Activated gamma-delta T cell (primary cell): ENCODE data around the gene GALNT13.

Experiments
- DNase-seq: peaks from one replicate; lab custom pipeline; 2025; lab: John Stamatoyannopoulos, UW

Gene GALNT13

GRCh38 chr2:154130821-154131220 is 259.1 kb downstream of the GALNT13 start:
- DNase-seq = no peak

DNA sequence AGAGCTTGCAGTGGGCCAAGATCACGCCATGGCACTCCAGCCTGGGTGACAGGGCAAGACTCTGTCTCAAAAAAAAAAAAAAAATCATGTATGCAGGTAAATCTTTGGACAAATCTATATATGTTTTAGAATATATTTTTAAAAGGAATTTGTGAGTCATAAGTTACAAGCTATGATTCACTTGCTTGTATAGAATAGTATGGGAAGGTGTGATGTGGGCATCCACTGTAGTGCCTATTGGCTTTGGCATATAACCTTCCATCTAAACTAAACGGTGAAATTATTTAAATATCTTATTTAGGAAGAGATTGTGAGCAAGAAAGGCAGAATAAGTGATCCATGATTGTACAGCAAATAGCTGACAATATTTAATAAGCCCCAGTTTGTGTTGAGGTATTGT is 261.1 kb downstream of the GALNT13 start:
- no peak for DNase-seq

DNA sequence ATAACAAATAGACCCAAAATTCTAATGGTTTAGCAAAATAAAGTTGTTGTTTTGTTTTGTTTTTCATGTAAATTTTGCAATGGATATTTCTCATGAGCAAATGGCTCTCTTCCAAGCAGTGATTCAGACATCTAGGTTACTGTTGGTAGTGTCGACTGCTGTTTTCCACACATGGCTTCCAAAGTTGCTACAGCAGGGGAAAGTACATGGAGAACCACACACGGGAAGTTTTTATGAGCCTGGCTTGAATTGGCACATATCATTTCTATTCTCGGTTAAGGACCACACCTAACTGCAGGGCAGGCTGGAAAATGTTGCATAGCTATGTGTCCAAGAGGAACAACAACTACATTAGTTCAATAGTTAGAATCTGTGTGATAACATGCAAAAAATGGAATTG is 262.1 kb downstream of the GALNT13 start:
- no peak for DNase-seq

GRCh38 chr2:154140249-154141025 is 268.7 kb downstream of the GALNT13 start:
- no peak for DNase-seq

DNA sequence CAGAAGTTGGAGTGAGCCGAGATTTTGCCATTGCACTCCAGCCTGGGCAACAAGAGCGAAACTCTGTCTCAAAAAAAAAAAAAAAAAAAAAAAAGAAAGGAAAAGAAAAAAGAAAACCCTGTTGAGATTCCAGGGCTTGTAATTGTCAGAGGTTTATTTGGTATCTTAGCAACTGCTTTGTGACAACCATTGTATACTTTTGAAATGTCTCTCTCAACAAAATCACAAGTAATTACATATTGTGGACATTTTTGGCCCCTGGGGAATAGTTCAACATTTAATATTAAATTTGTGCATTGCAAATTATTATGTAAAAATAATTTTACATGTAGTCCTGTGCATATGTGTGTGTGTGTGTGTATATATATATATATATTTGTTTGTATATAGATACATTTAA is 270.8 kb downstream of the GALNT13 start:
- no peak for DNase-seq

DNA sequence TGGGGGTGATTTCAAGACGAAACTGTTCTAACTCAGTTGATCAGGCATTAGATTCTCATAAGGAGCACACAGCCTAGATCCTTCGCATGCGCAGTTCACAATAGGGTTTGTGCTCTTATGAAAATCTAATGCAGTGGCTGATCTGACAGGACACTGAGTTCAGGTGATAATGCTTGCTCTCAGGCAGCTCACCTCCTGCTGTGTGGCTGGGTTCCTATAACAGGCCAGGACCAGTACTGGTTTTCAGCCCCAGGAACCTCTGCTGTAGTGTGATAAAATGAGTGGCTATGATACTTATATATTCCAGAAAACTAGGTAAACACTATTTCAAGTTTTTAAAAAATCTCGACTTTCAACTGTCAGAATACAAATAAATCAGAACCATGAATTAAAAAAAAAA is 271.4 kb downstream of the GALNT13 start:
- DNase-seq = no peak

DNA sequence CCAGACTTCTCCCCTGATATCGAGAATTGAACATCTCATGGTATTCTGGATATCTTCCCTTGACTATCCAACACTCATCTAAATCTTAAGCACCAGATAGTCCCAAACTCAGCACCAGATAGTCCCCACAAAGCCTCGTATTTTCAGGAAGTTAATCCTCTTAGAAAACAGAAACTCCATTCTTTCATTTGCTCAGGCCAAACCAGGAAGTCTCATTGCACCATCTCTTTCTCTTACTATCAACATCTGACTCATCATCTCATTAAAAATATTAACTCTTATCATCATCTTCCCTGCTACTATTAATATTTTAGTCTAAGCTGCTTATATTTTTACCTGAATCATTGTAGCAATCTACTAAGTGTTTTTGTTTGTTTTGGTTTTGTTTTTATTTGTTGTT is 286.4 kb downstream of the GALNT13 start:
- DNase-seq = no peak

- no peak for DNase-seq
Observed at GRCh38 chr2:154161286-154161685, 289.6 kb downstream of the GALNT13 start.

GRCh38 chr2:154170400-154170799 is 298.7 kb downstream of the GALNT13 start:
- DNase-seq = no peak

- no peak for DNase-seq
Observed at GRCh38 chr2:154173164-154173563, 301.4 kb downstream of the GALNT13 start.

DNA sequence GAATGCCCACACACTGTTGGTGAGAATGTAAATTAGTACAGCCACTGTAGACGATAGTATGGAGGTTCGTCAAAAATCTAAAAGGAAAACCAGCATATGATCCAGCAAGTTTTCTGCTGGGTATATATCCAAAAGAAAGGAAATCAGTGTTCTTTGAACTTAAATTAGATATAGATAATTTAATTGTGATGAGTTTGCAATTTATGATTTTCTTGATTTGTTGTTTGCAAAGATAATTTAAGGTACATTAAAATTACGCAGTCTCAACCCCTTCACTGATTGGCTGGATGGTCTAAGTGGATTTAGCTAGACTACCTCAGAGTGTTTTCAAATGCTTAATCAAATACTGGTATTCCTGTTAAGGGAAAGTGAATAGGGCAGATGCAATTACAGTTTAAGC is 302.2 kb downstream of the GALNT13 start:
- DNase-seq = no peak

DNA sequence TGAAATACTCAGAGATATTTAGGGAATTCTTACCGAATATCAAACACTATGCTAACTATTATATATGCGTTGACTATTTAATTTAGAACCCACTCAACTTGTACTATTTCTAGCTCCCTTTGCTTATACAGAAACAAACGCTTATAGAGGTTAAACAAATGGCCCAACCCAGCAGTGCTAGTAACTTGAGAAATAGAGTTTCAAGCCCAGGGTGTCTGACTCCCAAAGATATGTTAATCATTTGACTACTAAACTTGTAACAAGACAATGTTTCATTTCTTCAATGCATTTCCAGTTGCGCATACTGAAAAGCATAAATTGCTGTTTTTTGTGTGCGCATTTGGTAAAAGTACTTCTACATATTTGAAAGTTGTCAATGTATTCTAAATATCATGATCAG is 310.3 kb downstream of the GALNT13 start:
- no peak for DNase-seq

- no peak for DNase-seq
Observed at GRCh38 chr2:154187948-154188347, 316.2 kb downstream of the GALNT13 start.

- no peak for DNase-seq
Observed at GRCh38 chr2:154189953-154190352, 318.2 kb downstream of the GALNT13 start.

DNA sequence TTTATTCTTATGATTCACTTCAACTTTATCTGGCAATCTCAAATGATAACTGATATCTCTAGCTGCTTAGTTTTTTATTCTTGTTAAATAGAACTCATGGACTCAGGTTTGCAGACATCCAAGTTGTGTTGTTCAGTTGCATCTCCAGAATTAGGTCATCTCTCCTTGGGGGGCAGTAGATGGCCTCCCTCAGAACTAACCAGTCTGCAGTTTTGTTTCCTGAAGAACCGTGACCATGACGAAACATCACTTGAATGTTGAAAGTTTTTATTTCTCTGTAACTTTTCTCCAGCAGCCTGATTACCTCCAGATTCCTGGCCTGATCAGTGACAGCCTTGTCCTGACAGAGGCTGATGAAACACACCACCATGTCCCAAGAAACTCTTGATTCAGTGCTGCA is 321.5 kb downstream of the GALNT13 start:
- DNase-seq = no peak

GRCh38 chr2:154194909-154195643 is 323.4 kb downstream of the GALNT13 start:
- no peak for DNase-seq

DNA sequence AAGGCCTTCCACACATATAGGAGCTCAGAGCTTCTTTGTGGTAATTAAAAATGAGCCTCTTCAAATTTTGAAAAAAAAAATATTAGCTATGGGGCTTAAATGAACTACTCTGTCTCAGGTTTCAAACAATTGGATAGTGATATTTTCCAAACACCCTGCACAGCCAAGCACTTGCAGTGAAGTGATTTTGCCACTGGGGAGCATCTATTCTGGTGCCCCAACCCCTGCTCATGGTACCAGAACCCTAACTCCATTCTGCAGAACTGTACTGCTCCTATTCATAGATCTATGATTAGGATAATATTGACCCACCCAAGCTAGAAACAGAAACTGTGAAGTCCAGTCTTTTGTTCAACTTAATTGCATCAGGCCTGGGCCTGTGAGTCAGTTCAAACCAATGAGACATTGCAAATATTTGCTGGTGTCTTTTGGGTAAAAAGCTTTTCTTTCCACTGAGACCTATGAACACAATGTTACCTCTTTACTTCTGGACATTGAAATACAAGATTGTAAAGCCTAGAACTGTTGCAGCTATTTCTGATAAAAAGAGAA is 324.0 kb downstream of the GALNT13 start:
- no peak for DNase-seq

DNA sequence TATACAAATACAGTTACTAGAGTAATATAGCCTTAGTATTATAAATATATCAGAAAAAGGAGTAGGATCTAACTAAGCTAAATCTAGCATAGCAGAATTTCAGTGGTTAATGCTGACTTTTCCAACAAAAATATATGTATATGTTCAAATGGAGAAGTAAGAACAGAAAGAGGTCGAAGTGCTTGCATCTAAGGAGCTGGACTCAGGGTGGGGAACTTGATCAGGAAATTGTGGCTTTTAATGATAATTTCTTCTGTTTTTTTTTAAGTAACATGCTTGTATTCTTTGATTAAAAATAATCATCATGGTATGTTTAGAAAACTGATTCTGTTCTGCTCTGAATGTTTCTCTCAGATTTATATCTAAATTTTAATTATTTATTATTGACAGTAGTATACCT is 327.1 kb downstream of the GALNT13 start:
- DNase-seq = no peak

DNA sequence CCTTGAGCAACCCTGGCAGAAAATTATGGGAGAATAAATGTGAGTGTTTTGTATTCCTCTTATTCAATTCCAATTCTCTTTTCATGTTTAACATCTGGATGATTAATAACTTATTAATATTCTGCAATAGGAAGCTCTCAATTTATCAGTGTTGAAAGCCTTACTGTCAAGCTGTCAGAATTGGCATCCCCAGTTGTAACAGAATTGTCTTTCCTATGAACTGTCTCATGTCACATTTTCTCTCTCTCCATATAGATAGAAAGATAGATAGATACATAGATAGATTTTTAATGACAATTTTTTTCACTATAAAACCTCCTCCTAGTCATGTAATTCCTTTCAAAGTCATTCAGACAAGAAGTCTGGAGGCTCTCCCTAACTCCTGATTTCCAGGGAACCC is 331.5 kb downstream of the GALNT13 start:
- DNase-seq = no peak

DNA sequence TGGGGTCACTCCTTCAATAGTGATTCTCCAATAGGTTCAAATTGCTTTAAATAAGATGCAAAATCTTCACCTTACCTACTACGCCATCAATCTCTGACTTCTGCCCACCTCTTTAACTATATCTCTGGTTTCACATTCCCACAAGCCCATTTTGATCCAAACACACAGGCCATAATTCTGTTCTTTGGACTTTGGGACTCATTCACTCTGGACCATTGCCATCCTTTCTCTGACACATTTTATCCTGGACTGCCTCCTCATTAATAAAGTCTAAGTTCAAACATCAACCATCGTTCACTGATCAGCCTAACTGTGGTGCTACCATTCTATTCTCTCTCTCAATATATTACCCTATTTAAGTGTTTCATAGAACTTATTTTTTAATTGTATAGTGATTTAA is 332.2 kb downstream of the GALNT13 start:
- no peak for DNase-seq

DNA sequence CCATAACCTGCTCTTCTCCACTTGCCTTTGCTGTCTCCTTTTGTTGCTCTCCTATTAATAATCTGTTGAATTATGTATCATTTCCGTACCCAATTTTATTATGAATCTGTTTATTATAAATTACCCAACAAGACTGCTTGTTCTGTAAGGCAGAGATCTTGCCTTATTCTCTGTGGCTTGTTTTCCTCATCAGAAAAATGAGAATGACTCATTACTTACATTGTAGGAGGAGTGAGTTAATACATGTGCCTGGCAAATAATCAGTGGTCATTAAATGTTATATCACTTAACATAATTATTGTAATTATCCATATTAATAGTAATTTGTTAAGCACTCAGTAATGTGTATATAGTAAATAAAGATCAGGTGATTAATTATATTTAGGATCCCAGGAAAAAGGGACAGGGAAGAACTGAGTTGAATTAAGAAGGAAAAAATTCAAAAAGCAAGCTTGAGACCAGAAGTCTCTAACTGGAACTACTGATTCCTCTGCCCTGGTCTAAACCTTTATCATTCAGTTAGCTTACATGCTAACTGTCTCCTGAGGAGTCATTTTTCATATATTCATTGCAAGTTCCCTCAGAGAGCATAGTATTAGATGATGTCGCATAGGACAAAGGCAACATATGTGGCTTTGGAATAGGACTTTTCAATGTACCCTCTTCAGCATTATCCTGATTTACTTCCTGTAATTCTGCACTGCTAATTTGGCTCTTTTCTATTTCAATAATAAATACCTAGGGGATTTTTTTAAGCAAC is 335.7 kb downstream of the GALNT13 start:
- DNase-seq = no peak

- DNase-seq = no peak
Observed at GRCh38 chr2:154223726-154224125, 352.0 kb downstream of the GALNT13 start.

GRCh38 chr2:154226931-154227330 is 355.2 kb downstream of the GALNT13 start:
- DNase-seq = no peak
